GM19351 (cell line): ENCODE measurements around the gene CHL1.
"Not testable (repeated sequence)": the region's sequence is repeated elsewhere in the genome, so short reads cannot be mapped to it uniquely, and the experiment has no call there.

Experiments
- ATAC-seq: cut with Tn5 transposase; IDR thresholded peaks from one replicate; pipeline ENCODE4 v1.9.1; 2021; ENCODE audit warnings: mild to moderate bottlenecking, moderate library complexity; ENCODE audit not compliant: unreplicated experiment

CHL1 gene

GRCh38 chr3:332701-333100 lies 136.1 kb downstream of the CHL1 start:
- ATAC-seq: no peak

- ATAC-seq: no peak
Measured at GRCh38 chr3:335240-335639, 138.7 kb downstream of the CHL1 start.

GRCh38 chr3:339351-339750 lies 142.8 kb downstream of the CHL1 start:
- no peak for ATAC-seq

GRCh38 chr3:341998-342397 lies 145.4 kb downstream of the CHL1 start:
- ATAC-seq: no peak

- no peak for ATAC-seq
Measured at GRCh38 chr3:346186-346585, 149.6 kb downstream of the CHL1 start.

GRCh38 chr3:347581-347980 lies 151.0 kb downstream of the CHL1 start:
- no peak for ATAC-seq

- no peak for ATAC-seq
Measured at GRCh38 chr3:350871-351371, 154.4 kb downstream of the CHL1 start.

GRCh38 chr3:352599-352998 lies 156.0 kb downstream of the CHL1 start:
- no peak for ATAC-seq

- ATAC-seq: no peak
Measured at GRCh38 chr3:353191-353739, 156.7 kb downstream of the CHL1 start.

GRCh38 chr3:354432-354831 lies 157.9 kb downstream of the CHL1 start:
- peak; percentile 75 for ATAC-seq

- peak; percentile 65 for ATAC-seq
Measured at GRCh38 chr3:355622-356021, 159.1 kb downstream of the CHL1 start.

GRCh38 chr3:356952-357351 lies 160.4 kb downstream of the CHL1 start:
- no peak for ATAC-seq

- ATAC-seq: peak; percentile 72
Measured at GRCh38 chr3:359672-360071, 163.1 kb downstream of the CHL1 start.

GRCh38 chr3:362681-363338 lies 166.2 kb downstream of the CHL1 start:
- no peak for ATAC-seq

- ATAC-seq: no peak
Measured at GRCh38 chr3:364287-364686, 167.7 kb downstream of the CHL1 start.

- ATAC-seq: no peak
Measured at GRCh38 chr3:365268-365667, 168.7 kb downstream of the CHL1 start.

GRCh38 chr3:366253-366652 lies 169.7 kb downstream of the CHL1 start:
- not testable (repeated sequence) for ATAC-seq

- ATAC-seq: no peak
Measured at GRCh38 chr3:373193-373779, 176.7 kb downstream of the CHL1 start.

GRCh38 chr3:374459-374858 lies 177.9 kb downstream of the CHL1 start:
- no peak for ATAC-seq

GRCh38 chr3:377158-377561 lies 180.6 kb downstream of the CHL1 start:
- ATAC-seq: peak; percentile 81

GRCh38 chr3:380801-381200 lies 184.2 kb downstream of the CHL1 start:
- ATAC-seq: no peak

- no peak for ATAC-seq
Measured at GRCh38 chr3:385151-385550, 188.6 kb downstream of the CHL1 start.
